HL-60 (cell line): ENCODE measurements around the gene GRB10.

ENCODE experiments used
- DNase-seq, 2 experiments: peaks; one replicate each; pipeline ENCODE4 v3.0.0-alpha.2; 2010 to 2020; ENCODE audit warnings: low read depth in 1 of 2, low spot score in 1 of 2
- H3K27ac ChIP-seq: fragments of 250-450 bp; sonication (Bioruptor Pico); replicated peaks from 2 replicates; pipeline ENCODE4 v1.5.1; 2020; ENCODE audit warnings: mild to moderate bottlenecking, moderate library complexity
- H3K27me3 ChIP-seq: fragments of 250-450 bp; sonication (Bioruptor Pico); 2 replicates; pipeline ENCODE4 v1.5.1; 2021; ENCODE audit warnings: mild to moderate bottlenecking, moderate library complexity; ENCODE audit not compliant: insufficient read depth, poor library complexity, severe bottlenecking
- H3K4me3 ChIP-seq: replicated peaks from 2 replicates; pipeline ENCODE4 v1.5.1; 2011; ENCODE audit warnings: mild to moderate bottlenecking, control low read depth, low read length; ENCODE audit not compliant: insufficient read depth
- CTCF ChIP-seq: IDR thresholded peaks from one replicate; pipeline ENCODE4 v1.5.1; 2011; ENCODE audit warnings: low read length, control low read depth, inconsistent platforms; ENCODE audit not compliant: insufficient read depth
- GABPA ChIP-seq: IDR thresholded peaks from 2 replicates; pipeline ENCODE4 v1.6.1; 2012; ENCODE audit warnings: low read depth
- POLR2AphosphoS5 ChIP-seq: IDR thresholded peaks from 2 replicates; pipeline ENCODE4 v1.6.1; 2012; ENCODE audit warnings: low read depth
- REST ChIP-seq: IDR thresholded peaks from 2 replicates; pipeline ENCODE4 v1.6.1; 2012; ENCODE audit warnings: low read depth; ENCODE audit not compliant: insufficient replicate concordance
- SPI1 ChIP-seq: IDR thresholded peaks from 2 replicates; pipeline ENCODE4 v1.6.1; 2012; ENCODE audit warnings: low read depth, mild to moderate bottlenecking, borderline replicate concordance

The GRB10 gene

GRCh38 chr7:50540785-50541579, 241.7 kb downstream of the GRB10 start:
- Histone ChIP-seq H3K27ac (no peak overlapping the region), H3K4me3 (no peak overlapping the region), H3K27me3 (no peaks in the 10 kb centered on the region)
- TF ChIP-seq CTCF (no peak), GABPA (no peak), REST (no peak), POLR2AphosphoS5 (no peak), SPI1 (no peak)
- DNase-seq, result no peak
